Esophagus (tissue), 2 donors: ENCODE data around the gene RAB11FIP5. TPM values are rescaled to one million over a fixed set of nuclear protein-coding genes. Genes with fewer than 3 reads are reported as not detected.

Experiments used
- H3K27ac ChIP-seq, 2 donors: one replicate each; pipeline ENCODE4 v1.5.1; 2013; ENCODE audit warnings: low read depth in 2 of 2, mild to moderate bottlenecking in 2 of 2, inconsistent platforms in 1 of 2, low read length in 1 of 2, moderate library complexity in 1 of 2
- H3K27me3 ChIP-seq, 2 donors: one replicate each; pipeline ENCODE4 v1.6.1; 2013; ENCODE audit warnings: low read length in 2 of 2, control low read depth in 1 of 2, mild to moderate bottlenecking in 1 of 2; ENCODE audit not compliant: insufficient read depth in 2 of 2, control insufficient read depth in 1 of 2
- H3K36me3 ChIP-seq, 2 donors: one replicate each; pipeline ENCODE4 v1.6.1; 2013; ENCODE audit warnings: low read length in 1 of 2; ENCODE audit not compliant: control insufficient read depth in 2 of 2, insufficient read depth in 2 of 2
- H3K4me1 ChIP-seq, 2 donors: one replicate each; pipeline ENCODE4 v1.6.1; 2013; ENCODE audit warnings: low read length in 1 of 2; ENCODE audit not compliant: control insufficient read depth in 2 of 2, insufficient read depth in 2 of 2
- H3K4me3 ChIP-seq, 2 donors: one replicate each; pipeline ENCODE4 v1.5.1; 2013; ENCODE audit warnings: low read length in 2 of 2, mild to moderate bottlenecking in 2 of 2, low read depth in 1 of 2, moderate library complexity in 1 of 2
- H3K9me3 ChIP-seq, 2 donors: one replicate each; pipeline ENCODE4 v1.6.1; 2013; ENCODE audit warnings: mild to moderate bottlenecking in 2 of 2, low read depth in 1 of 2, low read length in 1 of 2, moderate library complexity in 1 of 2; ENCODE audit not compliant: control insufficient read depth in 2 of 2, insufficient read depth in 1 of 2
- WGBS, 2 donors: extraction: QIAGEN DNeasy Blood & Tissue Kit; methylation state at CpG; one replicate each; pipeline ENCODE4 v1.1.7; 2013; 5-methylcytosine and 5-hydroxymethylcytosine counted together
- polyA plus RNA-seq, 2 donors: library from polyadenylated mRNA; stranded (reverse); fragments of 200-250 nt; gene quantifications; one replicate each; pipeline ENCODE4 v1.2.3, GENCODE V29; 2013
- donor health status: healthy with polysubstance abuse.
- donor health status: Bipolar disorder and iron deficiency.

Gene RAB11FIP5
- polyA plus RNA-seq, 2 donors = 8.1 to 8.7 TPM

GRCh38 chr2:73079636-73080035 is 33.1 kb downstream of the RAB11FIP5 start:
- H3K27me3 ChIP-seq = no peaks in the 10 kb centered on the region
- no peaks in the 10 kb centered on the region for H3K9me3 ChIP-seq
- H3K27ac ChIP-seq = no peak overlapping the region
- H3K4me1 ChIP-seq = no peaks in the 10 kb centered on the region
- peaks cover 0 to 20% of the 10 kb centered on the region in 2 donors for H3K36me3 ChIP-seq
- H3K4me3 ChIP-seq = no peak overlapping the region
- WGBS, 2 donors = 86 to 88% methylated on average over 9 of the region's 9 CpGs

GRCh38 chr2:73078457-73079411 is 34.0 kb downstream of the RAB11FIP5 start:
- Histone ChIP-seq H3K9me3 (no peaks in the 10 kb centered on the region), H3K27ac (no peak overlapping the region), H3K4me3 (no peak overlapping the region), H3K4me1 (no peaks in the 10 kb centered on the region), H3K27me3 (no peaks in the 10 kb centered on the region), H3K36me3 (peaks cover 0 to 17% of the 10 kb centered on the region in 2 donors)
- 87 to 90% methylated on average over 13 of the region's 13 CpGs for WGBS, 2 donors

GRCh38 chr2:73077424-73077795 is 35.3 kb downstream of the RAB11FIP5 start:
- WGBS, 2 donors = 87 to 96% methylated on average over 1 of the region's 1 CpG
- Histone ChIP-seq H3K36me3 (peaks cover 0 to 17% of the 10 kb centered on the region in 2 donors), H3K27ac (no peak overlapping the region), H3K27me3 (no peaks in the 10 kb centered on the region), H3K9me3 (no peaks in the 10 kb centered on the region), H3K4me1 (no peaks in the 10 kb centered on the region), H3K4me3 (no peak overlapping the region)

DNA sequence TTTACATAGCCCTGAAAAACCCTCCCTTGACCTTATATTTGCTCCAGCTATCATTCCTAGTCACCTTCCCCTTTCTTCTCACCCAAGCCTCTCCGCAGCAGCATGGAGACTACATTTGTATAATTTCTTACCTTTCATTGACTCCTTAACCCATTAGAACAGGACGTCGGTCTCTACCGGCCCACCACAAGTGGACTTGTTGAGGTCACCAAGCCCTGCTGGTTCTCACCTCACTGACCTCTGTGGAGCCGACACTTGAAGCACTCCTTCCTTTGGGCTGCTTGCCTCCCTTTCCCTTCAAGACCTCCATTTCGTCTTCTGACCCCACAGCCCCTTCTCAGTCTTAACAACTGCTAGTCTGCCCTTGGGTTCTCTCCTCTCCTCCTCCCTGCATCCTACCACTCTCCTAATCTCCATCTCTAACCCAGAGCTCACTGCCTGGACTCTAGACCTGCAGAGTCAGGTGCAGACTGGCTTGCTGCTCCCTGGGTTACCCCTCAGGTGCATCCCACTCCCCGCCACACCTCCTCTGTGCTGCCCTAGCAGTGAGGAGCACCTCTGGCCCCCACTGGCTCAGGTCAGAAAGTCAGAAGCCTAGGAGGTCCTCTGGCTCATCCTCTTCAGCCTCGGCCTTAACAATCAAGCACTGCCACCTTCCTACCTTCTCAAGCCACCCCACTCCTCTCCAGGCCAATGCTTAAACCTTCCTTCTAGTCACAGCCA is 35.9 kb downstream of the RAB11FIP5 start:
- no peak overlapping the region for H3K4me3 ChIP-seq
- WGBS, 2 donors = 87 to 90% methylated on average over 8 of the region's 8 CpGs
- no peaks in the 10 kb centered on the region for H3K27me3 ChIP-seq
- peaks cover 0 to 17% of the 10 kb centered on the region in 2 donors for H3K36me3 ChIP-seq
- no peaks in the 10 kb centered on the region for H3K9me3 ChIP-seq
- no peaks in the 10 kb centered on the region for H3K4me1 ChIP-seq
- no peak overlapping the region for H3K27ac ChIP-seq

DNA sequence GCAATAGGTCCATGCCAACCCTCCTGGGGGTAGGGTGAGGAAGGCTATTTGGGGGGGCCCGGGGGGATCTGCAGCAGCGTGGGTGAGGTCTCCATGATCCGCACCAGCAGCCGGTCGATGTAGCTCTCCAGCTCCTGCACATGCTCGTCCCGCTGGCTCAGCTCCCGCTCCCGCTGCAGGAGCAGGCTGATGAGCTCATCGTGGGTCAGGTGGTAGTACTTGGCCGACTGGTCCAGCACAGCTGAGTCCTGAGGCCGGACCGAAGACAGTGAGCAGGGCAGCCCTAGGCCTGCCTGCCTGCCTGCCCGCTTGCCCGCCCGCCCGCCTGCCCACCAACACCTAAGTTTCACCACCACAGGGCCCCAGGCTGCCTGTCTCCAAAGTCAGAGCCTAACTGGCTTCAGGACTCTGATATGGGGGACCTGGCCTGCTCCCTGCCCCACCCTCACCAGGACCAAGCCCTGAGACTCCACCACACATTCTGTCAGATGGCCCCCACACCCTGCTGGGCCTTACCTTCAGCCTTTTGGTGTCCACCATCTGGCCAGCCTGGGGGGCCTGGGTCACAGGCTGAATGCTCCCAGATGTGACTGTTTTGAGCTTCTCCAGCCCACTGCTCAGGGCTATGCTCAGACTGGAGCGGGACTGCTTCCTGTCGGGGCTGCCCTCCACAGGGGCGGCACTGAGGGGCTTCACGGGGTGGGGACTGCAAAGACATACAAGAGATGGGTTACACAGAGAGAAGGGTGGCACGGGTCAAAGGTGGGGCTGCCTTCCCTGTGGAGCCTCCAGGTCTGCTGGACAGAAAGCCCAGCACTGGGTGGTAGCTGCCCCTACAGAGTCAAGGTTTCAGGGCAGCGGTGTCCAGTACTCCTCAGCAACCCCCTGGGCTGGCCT is 37.0 kb downstream of the RAB11FIP5 start:
- H3K36me3 ChIP-seq = peaks cover 0 to 17% of the 10 kb centered on the region in 2 donors

GRCh38 chr2:73074110-73075069 is 38.4 kb downstream of the RAB11FIP5 start:
- Histone ChIP-seq H3K9me3 (no peaks in the 10 kb centered on the region), H3K4me3 (no peak overlapping the region), H3K4me1 (peaks cover 0 to 4% of the 10 kb centered on the region in 2 donors), H3K27me3 (no peaks in the 10 kb centered on the region), H3K36me3 (peaks cover 0 to 12% of the 10 kb centered on the region in 2 donors), H3K27ac (no peak overlapping the region)
- WGBS, 2 donors = 81 to 84% methylated on average over 13 of the region's 13 CpGs

More for the DNA sequence above, 37.0 kb downstream of the RAB11FIP5 start:
- Histone ChIP-seq H3K27ac (no peak overlapping the region), H3K27me3 (no peaks in the 10 kb centered on the region), H3K4me1 (no peaks in the 10 kb centered on the region), H3K4me3 (no peak overlapping the region), H3K9me3 (no peaks in the 10 kb centered on the region)
- 70 to 90% methylated on average over 22 to 23 of the region's 23 CpGs for WGBS, 2 donors

- peaks cover 0 to 10% of the 10 kb centered on the region in 2 donors for H3K36me3 ChIP-seq
- peak overlapping the region; percentile 35 to 96 for H3K27ac ChIP-seq
- peaks cover 5 to 12% of the 10 kb centered on the region in 2 donors for H3K4me1 ChIP-seq
- H3K4me3 ChIP-seq = peak overlapping the region in 1 of 2 donors; percentile 64
- WGBS, 2 donors = 94 to 96% methylated on average over 1 of the region's 1 CpG
- H3K27me3 ChIP-seq = no peaks in the 10 kb centered on the region
- no peaks in the 10 kb centered on the region for H3K9me3 ChIP-seq
Observed at GRCh38 chr2:73072416-73072815, 40.3 kb downstream of the RAB11FIP5 start.

GRCh38 chr2:73072129-73072395 is 40.7 kb downstream of the RAB11FIP5 start:
- H3K4me1 ChIP-seq = peaks cover 5 to 12% of the 10 kb centered on the region in 2 donors
- H3K27ac ChIP-seq = peak overlapping the region; percentile 95 to 96
- H3K9me3 ChIP-seq = no peaks in the 10 kb centered on the region
- peaks cover 0 to 10% of the 10 kb centered on the region in 2 donors for H3K36me3 ChIP-seq
- WGBS, 2 donors = 9 to 16% methylated on average over 10 to 11 of the region's 11 CpGs
- peak overlapping the region; percentile 64 to 94 for H3K4me3 ChIP-seq
- H3K27me3 ChIP-seq = no peaks in the 10 kb centered on the region
